ENCODE measurements around the gene KREMEN1. TPM values are rescaled to one million over a fixed set of nuclear protein-coding genes. Genes with fewer than 3 reads are reported as not detected.
A peak's percentile ranks its signal among the peaks of the same experiment; 100 is the strongest.

Gene KREMEN1
- polyA plus RNA-seq, 1 donor from 2014 or later, result not detected

DNA sequence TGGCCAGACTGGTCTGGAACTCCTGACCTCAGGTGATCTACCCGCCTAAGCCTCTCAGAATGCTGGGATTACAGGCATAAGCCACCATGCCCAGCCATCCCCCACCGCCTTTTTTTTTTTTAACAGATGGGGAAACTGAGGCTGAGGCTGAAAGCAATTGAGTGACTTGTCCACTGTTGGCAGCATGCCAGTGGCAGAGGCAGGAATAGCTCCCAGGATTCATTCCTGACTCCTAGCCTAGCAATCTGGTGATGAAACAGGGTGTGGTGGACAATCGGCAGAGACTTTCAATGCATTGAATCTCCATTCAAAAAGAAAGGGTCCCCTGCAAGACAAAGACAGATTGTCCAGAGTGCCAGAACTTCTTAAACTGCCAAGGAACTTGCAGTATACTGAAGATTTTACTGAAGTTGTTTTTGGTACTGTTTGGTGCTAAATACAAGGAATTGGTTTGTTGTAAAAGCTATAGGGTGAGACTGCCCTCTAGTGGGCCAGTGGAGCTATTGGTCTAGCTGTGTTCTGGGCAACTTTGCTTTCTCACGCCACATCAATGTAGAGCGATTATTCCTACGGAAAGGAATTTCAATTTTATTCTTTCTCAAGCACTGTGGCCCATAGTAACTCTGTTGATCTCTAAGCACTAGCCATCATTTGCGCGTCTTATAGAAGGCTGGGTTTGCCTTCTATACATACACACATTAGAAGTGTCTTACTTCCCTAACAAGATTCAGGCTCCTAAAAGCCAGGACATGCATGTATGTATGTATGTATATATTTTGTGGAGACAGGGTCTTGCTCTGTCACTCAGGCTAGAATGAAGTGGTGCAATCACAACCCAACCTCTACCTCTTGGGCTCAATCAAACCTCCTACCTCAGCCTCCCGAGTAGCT is 32.2 kb upstream of the KREMEN1 start:
- no peak overlapping the region for H3K4me3 Mint-ChIP-seq

DNA sequence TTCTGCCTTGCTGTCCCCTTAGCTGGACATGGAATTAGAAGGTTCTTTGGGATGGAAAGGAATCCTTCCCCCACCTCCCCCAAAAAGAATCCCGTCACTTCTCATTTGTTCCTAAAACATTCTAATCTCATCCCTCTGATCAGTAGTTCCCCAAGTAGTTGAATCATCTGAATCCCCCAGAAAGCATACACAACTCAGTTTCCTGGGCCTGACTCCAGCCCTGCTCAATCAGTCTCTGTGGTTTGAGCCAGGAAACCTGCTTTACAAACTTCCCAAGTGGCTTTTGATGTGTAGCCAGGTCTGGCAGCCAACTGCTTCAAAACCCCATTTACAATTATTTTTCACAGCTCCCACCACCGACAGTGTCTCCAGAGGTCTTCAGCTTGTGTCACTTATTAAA is 31.4 kb upstream of the KREMEN1 start:
- Mint-ChIP-seq H3K27me3 (no peaks in the 10 kb centered on the region), H3K9me3 (no peaks in the 10 kb centered on the region), H3K4me3 (no peak overlapping the region), H3K36me3 (peaks cover 1% of the 10 kb centered on the region), H3K27ac (no peak overlapping the region), H3K4me1 (no peaks in the 10 kb centered on the region)

More for the DNA sequence above, 32.2 kb upstream of the KREMEN1 start:
- Mint-ChIP-seq H3K4me1 (no peaks in the 10 kb centered on the region), H3K9me3 (no peaks in the 10 kb centered on the region), H3K36me3 (peaks cover 1% of the 10 kb centered on the region), H3K27me3 (no peaks in the 10 kb centered on the region), H3K27ac (no peak overlapping the region)

DNA sequence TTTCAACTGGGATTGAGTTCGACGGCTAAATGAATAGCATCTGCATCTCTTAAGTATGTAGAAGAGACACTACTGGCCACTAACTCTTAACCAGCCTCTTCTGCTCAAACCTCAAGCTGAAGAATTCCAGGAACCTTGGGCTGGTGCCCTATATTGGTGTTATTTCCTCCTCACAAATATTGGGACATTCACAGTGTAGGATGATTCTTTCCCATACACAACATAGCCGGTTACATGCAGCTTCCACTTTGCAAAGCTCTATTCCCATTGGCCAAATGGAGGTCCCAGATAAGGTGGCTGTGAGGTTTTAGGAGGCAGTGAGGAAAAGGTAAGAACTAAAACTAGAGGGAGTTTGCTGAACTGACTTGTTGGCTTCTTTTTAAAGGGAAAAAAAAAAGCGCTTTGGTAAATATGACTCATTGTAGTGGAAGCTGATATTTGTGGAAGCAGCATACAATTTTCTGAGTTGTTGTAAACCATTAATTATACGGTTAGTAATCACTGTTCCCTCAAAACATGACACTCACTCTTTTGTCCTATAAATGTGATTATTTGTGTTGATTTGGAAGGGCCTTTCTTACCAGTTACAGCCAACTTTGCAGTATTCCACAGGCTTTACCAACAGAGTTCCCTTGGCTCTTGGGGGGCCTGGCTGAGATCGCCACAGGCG is 28.8 kb upstream of the KREMEN1 start:
- Mint-ChIP-seq H3K27ac (peak overlapping the region in 1 of 3 donors; percentile 57), H3K4me3 (no peak overlapping the region), H3K36me3 (peaks cover 1% of the 10 kb centered on the region), H3K4me1 (no peaks in the 10 kb centered on the region), H3K27me3 (no peaks in the 10 kb centered on the region), H3K9me3 (no peaks in the 10 kb centered on the region)

DNA sequence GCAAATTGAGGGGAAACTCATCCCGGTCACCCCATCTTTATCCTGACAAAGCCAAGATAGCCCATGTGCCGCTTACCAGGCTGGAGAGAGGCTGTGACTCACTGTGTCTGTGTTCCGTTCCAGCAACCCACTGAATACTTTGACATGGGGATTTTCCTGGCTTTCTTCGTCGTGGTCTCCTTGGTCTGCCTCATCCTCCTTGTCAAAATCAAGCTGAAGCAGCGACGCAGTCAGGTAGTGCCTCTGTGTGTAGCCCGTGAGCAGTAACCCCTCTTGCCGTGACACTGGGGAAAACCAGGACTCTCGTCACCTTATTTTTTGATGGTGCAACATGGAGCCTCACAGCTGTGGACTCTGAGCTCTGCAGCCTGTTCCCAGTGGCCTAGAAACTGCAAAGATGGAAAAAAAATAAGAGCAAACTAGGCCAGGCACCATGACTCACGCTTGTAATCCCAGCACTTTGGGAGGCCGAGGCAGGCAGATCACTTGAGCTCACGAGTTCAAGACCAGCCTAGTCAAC is 28.1 kb upstream of the KREMEN1 start:
- peak overlapping the region in 1 of 3 donors; percentile 57 for H3K27ac Mint-ChIP-seq
- H3K27me3 Mint-ChIP-seq, result no peaks in the 10 kb centered on the region
- H3K4me3 Mint-ChIP-seq, result no peak overlapping the region
- H3K36me3 Mint-ChIP-seq, result peaks cover 1% of the 10 kb centered on the region
- H3K4me1 Mint-ChIP-seq, result no peaks in the 10 kb centered on the region
- no peaks in the 10 kb centered on the region for H3K9me3 Mint-ChIP-seq

DNA sequence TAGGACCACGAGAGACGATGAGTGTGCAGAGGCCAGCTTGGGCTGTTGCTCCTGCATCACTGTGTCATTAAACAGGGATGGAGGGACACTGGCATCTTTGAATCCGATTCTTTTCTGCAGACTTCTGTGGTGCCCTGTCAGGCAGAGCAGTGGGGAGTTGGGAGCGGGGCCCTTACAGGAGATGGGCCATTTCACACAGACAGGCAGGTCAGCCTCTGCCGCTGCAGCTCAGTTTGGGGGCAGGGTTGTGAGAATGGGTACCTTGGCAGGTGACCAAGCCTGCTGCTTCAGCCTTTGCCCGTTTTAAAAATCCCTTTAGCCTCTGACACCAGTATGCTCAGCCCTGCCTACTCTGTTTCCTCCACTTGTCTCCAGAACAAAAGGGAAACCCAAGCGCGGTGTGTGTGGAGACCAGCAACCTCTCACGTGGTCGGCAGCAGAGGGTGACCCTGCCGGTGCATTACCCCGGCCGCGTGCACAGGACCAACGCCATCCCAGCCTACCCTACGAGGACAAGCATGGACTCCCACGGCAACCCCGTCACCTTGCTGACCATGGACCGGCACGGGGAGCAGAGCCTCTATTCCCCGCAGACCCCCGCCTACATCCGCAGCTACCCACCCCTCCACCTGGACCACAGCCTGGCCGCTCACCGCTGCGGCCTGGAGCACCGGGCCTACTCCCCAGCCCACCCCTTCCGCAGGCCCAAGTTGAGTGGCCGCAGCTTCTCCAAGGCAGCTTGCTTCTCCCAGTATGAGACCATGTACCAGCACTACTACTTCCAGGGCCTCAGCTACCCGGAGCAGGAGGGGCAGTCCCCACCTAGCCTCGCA is 23.8 kb upstream of the KREMEN1 start:
- Mint-ChIP-seq H3K36me3 (peaks cover 2% of the 10 kb centered on the region), H3K27ac (no peak overlapping the region), H3K4me1 (no peaks in the 10 kb centered on the region), H3K9me3 (no peaks in the 10 kb centered on the region), H3K4me3 (no peak overlapping the region), H3K27me3 (peaks cover 1% of the 10 kb centered on the region)

DNA sequence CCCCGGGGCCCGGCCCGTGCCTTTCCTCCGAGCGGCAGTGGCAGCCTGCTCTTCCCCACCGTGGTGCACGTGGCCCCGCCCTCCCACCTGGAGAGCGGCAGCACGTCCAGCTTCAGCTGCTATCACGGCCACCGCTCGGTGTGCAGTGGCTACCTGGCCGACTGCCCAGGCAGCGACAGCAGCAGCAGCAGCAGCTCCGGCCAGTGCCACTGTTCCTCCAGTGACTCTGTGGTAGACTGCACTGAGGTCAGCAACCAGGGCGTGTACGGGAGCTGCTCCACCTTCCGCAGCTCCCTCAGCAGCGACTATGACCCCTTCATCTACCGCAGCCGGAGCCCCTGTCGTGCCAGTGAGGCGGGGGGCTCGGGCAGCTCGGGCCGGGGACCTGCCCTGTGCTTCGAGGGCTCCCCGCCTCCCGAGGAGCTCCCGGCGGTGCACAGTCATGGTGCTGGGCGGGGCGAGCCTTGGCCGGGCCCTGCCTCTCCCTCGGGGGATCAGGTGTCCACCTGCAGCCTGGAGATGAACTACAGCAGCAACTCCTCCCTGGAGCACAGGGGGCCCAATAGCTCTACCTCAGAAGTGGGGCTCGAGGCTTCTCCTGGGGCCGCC is 23.1 kb upstream of the KREMEN1 start:
- no peaks in the 10 kb centered on the region for H3K9me3 Mint-ChIP-seq
- no peaks in the 10 kb centered on the region for H3K4me1 Mint-ChIP-seq

DNA sequence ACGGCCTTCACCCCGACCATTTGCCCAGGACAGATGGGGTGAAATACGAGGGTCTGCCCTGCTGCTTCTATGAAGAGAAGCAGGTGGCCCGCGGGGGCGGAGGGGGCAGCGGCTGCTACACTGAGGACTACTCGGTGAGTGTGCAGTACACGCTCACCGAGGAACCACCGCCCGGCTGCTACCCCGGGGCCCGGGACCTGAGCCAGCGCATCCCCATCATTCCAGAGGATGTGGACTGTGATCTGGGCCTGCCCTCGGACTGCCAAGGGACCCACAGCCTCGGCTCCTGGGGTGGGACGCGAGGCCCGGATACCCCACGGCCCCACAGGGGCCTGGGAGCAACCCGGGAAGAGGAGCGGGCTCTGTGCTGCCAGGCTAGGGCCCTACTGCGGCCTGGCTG is 22.4 kb upstream of the KREMEN1 start:
- H3K4me1 Mint-ChIP-seq, result no peaks in the 10 kb centered on the region
- H3K36me3 Mint-ChIP-seq, result peaks cover 3% of the 10 kb centered on the region

More for the DNA sequence above, 23.1 kb upstream of the KREMEN1 start:
- Mint-ChIP-seq H3K27me3 (peaks cover 1% of the 10 kb centered on the region), H3K27ac (no peak overlapping the region), H3K4me3 (no peak overlapping the region), H3K36me3 (peaks cover 2% of the 10 kb centered on the region)

DNA sequence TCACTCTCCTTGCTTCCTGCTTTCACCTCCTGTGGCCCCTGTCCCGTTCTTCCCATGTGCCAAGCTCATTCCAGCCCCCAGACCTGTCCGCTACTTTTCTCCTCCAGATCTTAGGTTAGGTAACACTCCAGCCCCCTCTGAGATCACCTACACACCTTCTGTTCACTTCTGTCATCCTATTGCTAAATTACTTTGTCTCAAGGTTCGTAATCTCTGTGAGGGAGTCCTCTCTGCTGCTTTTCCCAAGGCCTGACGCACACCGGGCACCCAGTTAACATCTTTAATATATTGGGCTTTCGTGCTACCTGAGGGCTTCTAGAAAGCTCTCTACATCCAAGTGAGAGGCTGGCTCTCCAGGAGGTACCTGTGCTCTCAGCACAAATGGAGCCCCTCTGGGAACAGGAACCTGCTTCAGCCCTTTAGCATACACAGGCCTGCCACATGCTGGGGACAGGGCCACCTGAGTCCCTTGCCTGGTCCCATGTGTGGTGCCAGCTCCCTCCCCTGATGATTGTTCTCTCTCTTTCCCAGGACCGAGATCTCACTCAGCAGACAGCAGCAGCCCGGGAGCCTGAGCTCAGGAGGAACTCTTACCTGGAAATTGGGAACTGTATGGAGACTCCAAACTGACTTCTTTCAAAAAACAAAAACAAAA is 19.7 kb upstream of the KREMEN1 start:
- Mint-ChIP-seq H3K36me3 (peaks cover 3% of the 10 kb centered on the region), H3K9me3 (no peaks in the 10 kb centered on the region), H3K4me3 (no peak overlapping the region), H3K27me3 (peaks cover 1% of the 10 kb centered on the region), H3K4me1 (no peaks in the 10 kb centered on the region), H3K27ac (no peak overlapping the region)

More for the DNA sequence above, 22.4 kb upstream of the KREMEN1 start:
- no peaks in the 10 kb centered on the region for H3K9me3 Mint-ChIP-seq
- no peak overlapping the region for H3K27ac Mint-ChIP-seq
- H3K27me3 Mint-ChIP-seq, result peaks cover 1% of the 10 kb centered on the region
- no peak overlapping the region for H3K4me3 Mint-ChIP-seq

DNA sequence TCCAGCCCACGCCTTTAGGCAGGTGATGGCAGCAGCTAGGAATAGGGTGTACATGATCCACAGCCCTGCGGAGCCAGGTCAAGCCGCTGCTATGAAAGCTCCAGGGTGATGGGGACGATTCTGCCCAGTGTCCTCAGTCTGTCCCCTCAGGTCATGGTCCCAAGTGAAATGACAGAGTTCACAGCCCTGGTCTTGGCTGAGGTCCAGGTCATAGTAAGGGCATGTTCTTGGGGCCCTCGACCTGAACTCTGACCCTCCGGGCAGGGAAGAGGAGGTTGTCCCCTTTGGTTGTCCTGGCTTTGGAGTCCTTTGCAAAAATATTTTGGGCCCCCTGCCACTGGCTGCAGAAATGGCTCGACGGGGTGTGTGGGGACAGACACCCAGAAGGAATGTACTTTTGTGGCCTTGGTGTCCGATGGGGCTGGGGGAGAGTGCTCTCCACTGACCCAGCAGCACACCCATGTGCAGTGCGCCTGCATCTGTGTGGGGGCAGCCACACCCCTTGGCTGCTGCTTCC is 18.5 kb upstream of the KREMEN1 start:
- H3K36me3 Mint-ChIP-seq, result peaks cover 3% of the 10 kb centered on the region
- H3K4me3 Mint-ChIP-seq, result no peak overlapping the region
- H3K27ac Mint-ChIP-seq, result no peak overlapping the region
- no peaks in the 10 kb centered on the region for H3K9me3 Mint-ChIP-seq
- no peaks in the 10 kb centered on the region for H3K4me1 Mint-ChIP-seq
- peaks cover 4% of the 10 kb centered on the region for H3K27me3 Mint-ChIP-seq

DNA sequence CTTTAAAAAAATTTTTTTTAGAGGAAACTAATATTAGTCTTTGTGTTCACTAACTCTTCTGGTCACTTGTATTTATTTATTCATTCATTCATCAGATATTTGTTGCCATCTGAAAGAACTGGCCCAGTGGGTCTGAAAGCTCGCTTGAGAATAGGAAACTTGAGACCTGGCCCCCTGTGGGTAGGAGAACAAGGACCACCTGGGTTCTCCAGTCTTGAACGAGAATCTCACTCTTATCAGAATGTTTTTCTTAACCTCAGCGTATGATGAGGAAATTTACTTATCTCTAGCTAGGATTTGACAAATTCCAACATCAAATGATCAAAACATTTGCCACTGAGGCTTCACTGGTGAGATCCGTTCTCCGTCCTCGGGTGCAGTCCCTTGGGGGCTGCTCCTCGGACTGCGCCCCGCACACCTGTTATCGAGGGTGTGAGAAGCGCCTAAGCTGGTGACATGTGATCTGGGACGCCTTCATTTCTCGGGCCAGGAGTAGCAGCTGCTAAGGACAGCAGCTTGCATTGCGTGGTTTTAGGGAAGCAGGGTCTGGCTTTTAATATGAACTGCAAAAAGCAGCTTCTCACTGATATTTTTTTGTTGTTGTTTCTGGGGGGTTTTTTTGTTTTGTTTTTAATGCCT is 17.5 kb upstream of the KREMEN1 start:
- no peaks in the 10 kb centered on the region for H3K9me3 Mint-ChIP-seq
- H3K36me3 Mint-ChIP-seq, result peaks cover 3% of the 10 kb centered on the region
- no peak overlapping the region for H3K4me3 Mint-ChIP-seq
- H3K27me3 Mint-ChIP-seq, result peaks cover 4% of the 10 kb centered on the region
- no peak overlapping the region for H3K27ac Mint-ChIP-seq
- H3K4me1 Mint-ChIP-seq, result no peaks in the 10 kb centered on the region

DNA sequence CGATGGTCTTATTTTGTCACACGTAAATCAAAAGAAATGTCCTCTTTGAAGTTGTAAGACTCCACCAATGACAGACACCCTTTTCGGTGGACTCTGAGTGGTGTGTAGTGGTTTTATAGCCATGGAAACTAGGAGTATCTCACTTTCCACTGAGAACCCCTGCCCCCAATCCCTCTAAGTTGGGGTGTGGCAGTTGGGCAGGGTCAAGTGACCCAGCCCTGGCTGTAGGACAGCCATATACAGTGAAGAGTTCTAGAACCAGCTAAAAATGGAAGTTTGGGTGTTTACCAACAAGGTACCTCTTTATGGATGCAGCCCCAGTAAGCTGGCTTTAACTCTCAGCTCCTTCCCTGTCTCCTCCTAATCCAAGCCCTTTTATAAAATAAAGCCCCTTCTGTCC is 16.4 kb upstream of the KREMEN1 start:
- no peaks in the 10 kb centered on the region for H3K9me3 Mint-ChIP-seq
- no peaks in the 10 kb centered on the region for H3K4me1 Mint-ChIP-seq
- H3K27me3 Mint-ChIP-seq, result peaks cover 4% of the 10 kb centered on the region
- H3K4me3 Mint-ChIP-seq, result no peak overlapping the region
- no peak overlapping the region for H3K27ac Mint-ChIP-seq
- peaks cover 1% of the 10 kb centered on the region for H3K36me3 Mint-ChIP-seq

DNA sequence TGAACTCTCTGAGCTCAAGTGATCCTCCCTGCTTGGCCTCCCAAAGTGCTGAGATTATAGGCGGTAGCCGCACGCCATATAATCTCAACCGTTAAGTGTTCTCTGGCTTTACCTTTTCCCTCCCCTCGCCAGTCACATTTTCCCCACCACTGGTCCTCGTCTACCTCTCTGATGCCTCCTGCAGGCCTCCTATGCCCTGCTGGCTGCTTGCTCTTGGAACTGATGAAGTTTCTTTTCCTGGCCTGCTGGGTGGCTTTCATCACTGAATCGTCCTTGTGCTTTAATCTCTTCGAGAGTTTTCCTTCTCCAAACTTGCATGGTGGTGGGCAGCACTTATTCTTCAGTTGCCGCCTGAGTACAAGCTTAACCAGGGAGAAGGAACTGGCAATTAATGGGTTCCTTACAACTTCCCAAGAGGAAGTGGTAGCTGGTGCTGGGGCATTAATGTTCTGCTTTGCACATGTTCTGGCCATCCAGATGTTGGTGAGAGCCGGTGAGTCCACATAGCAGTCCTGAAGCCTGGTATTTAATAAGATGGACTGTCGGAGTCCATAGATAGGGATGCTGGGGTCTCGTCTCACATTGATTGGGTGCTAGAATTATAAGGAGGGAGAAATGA is 12.5 kb upstream of the KREMEN1 start:
- no peaks in the 10 kb centered on the region for H3K36me3 Mint-ChIP-seq
- H3K27ac Mint-ChIP-seq, result no peak overlapping the region
- H3K9me3 Mint-ChIP-seq, result no peaks in the 10 kb centered on the region
- no peak overlapping the region for H3K4me3 Mint-ChIP-seq
- peaks cover 18% of the 10 kb centered on the region for H3K27me3 Mint-ChIP-seq
- peaks cover 0 to 3% (median 3%) of the 10 kb centered on the region in 3 donors for H3K4me1 Mint-ChIP-seq

DNA sequence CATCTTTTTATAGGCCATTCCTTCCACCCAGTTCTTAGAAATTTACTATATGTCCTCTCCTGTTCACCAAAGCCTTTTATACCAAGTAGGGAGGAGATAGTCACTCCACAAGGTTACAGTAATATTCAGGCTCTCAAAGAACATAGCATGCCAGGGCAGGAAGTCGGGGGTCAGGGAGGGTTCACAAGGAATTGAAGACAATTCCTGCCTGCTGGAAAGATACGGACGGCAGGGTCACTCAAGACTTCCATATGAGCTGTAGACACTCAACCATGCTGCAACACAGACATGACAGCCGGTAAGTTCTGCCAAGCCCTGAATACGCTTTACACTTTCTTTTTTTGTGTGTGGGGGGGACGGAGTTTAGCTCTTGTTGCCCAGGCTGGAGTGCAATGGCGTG is 11.9 kb upstream of the KREMEN1 start:
- H3K27me3 Mint-ChIP-seq, result peaks cover 19% of the 10 kb centered on the region

More for the DNA sequence above, 11.9 kb upstream of the KREMEN1 start:
- Mint-ChIP-seq H3K4me1 (peaks cover 0 to 6% (median 3%) of the 10 kb centered on the region in 3 donors), H3K27ac (no peak overlapping the region), H3K36me3 (no peaks in the 10 kb centered on the region), H3K4me3 (no peak overlapping the region), H3K9me3 (no peaks in the 10 kb centered on the region)
